Urinary bladder (tissue), 4 donors: ENCODE measurements around the gene OR1J1. TPM values are rescaled to one million over a fixed set of nuclear protein-coding genes. Genes with fewer than 3 reads are reported as not detected.

Source experiments
- DNase-seq: peaks from one replicate; pipeline ENCODE4 v3.0.0-alpha.2; 2015; ENCODE audit errors: extremely low spot score
- H3K27ac ChIP-seq: one replicate; pipeline ENCODE4 v1.5.1; 2013; ENCODE audit warnings: low read depth, mild to moderate bottlenecking, moderate library complexity
- H3K36me3 ChIP-seq: one replicate; pipeline ENCODE4 v1.6.1; 2013; ENCODE audit warnings: mild to moderate bottlenecking, moderate library complexity; ENCODE audit not compliant: insufficient read depth
- H3K4me1 ChIP-seq: one replicate; pipeline ENCODE4 v1.6.1; 2013; ENCODE audit warnings: mild to moderate bottlenecking, moderate library complexity; ENCODE audit not compliant: insufficient read depth
- H3K4me3 ChIP-seq: one replicate; pipeline ENCODE4 v1.5.1; 2013; ENCODE audit warnings: low read depth, low read length
- WGBS: extraction: QIAGEN DNeasy Blood & Tissue Kit; methylation state at CpG from one replicate; pipeline ENCODE4 v1.1.7; 2013; 5-methylcytosine and 5-hydroxymethylcytosine counted together
- polyA plus RNA-seq: library from polyadenylated mRNA; stranded (reverse); fragments of 200-250 nt; gene quantifications from one replicate; pipeline ENCODE4 v1.2.3, GENCODE V29; 2013
- total RNA-seq: library from RNA; depleted of rRNA; stranded (reverse); fragments of >200 nt; gene quantifications from one replicate; pipeline ENCODE4 v1.2.3, GENCODE V29; 2014
- donor health status: healthy with polysubstance abuse.
- donor health status: healthy.

Gene OR1J1
- total RNA-seq = not detected
- polyA plus RNA-seq = not detected

GRCh38 chr9:122477826-122478225 is at the start of gene OR1J1:
OR1J1 (minus strand) TSS chr9:122477926; CDS start chr9:122477926, 0 bp downstream.
- Histone ChIP-seq H3K27ac (no peak within 1 kb of the TSS), H3K36me3 (no peaks in the 10 kb centered on the region), H3K4me1 (no peaks in the 10 kb centered on the region), H3K4me3 (no peak within 1 kb of the TSS)
- DNase-seq = no peak
- WGBS = 83% methylated on average over 6 of the region's 6 CpGs

GRCh38 chr9:122527193-122527592 is 49.5 kb upstream of the OR1J1 start, which contains the start of gene OR1N1:
OR1N1 (minus strand) TSS chr9:122527293; CDS start chr9:122527293, 0 bp downstream.
- H3K36me3 ChIP-seq = no peaks in the 10 kb centered on the region
- WGBS = 84% methylated on average over 3 of the region's 3 CpGs
- H3K27ac ChIP-seq = no peak within 1 kb of the TSS
- no peak for DNase-seq
- no peak within 1 kb of the TSS for H3K4me3 ChIP-seq
- H3K4me1 ChIP-seq = no peaks in the 10 kb centered on the region

DNA sequence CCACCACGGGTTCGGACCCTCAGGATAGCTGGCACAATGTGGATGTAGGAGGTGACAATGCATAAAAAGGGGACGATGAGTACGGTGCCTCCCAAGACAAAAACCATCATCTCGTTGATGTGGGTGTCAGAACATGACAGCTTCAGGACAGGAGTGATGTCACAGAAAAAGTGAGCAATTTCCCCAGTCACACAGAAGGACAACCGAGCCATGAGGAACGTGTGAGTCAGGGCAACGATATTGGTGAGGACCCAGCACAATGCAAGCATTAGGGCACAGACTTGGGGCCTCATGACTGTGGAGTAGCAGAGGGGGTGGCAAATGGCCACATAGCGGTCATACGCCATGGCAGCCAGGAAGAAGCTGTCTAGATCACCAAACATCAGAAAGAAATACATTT is 48.9 kb upstream of the OR1J1 start:
- no peak overlapping the region for H3K4me3 ChIP-seq
- H3K27ac ChIP-seq = no peak overlapping the region
- no peaks in the 10 kb centered on the region for H3K4me1 ChIP-seq
- WGBS = 88% methylated on average over 10 of the region's 10 CpGs
- DNase-seq = no peak
- H3K36me3 ChIP-seq = no peaks in the 10 kb centered on the region

DNA sequence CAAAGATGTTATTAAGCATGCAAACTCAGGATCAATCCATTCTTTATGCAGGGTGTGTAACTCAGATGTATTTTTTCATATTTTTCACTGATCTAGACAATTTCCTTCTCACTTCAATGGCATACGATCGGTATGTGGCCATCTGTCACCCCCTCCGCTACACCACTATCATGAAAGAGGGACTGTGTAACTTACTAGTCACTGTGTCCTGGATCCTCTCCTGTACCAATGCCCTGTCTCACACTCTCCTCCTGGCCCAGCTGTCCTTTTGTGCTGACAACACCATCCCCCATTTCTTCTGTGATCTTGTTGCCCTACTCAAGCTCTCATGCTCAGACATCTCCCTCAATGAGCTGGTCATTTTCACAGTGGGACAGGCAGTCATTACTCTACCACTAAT is 41.6 kb upstream of the OR1J1 start:
- Histone ChIP-seq H3K4me3 (no peak overlapping the region), H3K36me3 (no peaks in the 10 kb centered on the region), H3K4me1 (no peaks in the 10 kb centered on the region), H3K27ac (no peak overlapping the region)
- DNase-seq = no peak
- 94% methylated on average over 3 of the region's 3 CpGs for WGBS

- 75% methylated on average over 4 of the region's 4 CpGs for WGBS
- DNase-seq = no peak
- Histone ChIP-seq H3K36me3 (no peaks in the 10 kb centered on the region), H3K27ac (no peak within 1 kb of the TSS), H3K4me1 (no peaks in the 10 kb centered on the region), H3K4me3 (no peak within 1 kb of the TSS)
Measured at GRCh38 chr9:122518841-122519240, 41.1 kb upstream of the OR1J1 start, which contains the start of gene OR1J4. OR1J4 (plus strand) TSS chr9:122519141; CDS start chr9:122519141, 0 bp downstream.

DNA sequence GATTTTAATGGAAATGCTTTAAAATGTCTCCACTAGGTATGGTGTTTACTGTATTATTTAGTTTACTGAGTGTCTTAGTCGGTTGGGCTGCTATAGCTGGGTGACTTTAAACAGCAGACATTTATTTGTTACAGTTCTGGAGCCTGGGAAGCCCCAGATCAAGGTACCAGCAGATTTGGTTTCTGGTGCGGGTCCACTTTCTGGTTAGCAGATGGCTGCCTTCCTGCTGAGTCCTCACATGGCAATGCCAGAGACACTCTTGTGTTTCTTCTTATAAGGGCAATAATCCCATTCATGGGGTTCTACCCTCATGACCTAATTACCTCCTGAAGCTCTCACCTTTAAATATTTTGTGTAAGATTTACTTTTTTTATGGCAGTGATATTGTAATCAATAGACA is 40.5 kb upstream of the OR1J1 start:
- H3K27ac ChIP-seq = no peak overlapping the region
- H3K36me3 ChIP-seq = no peaks in the 10 kb centered on the region
- no peak for DNase-seq
- no peak overlapping the region for H3K4me3 ChIP-seq
- WGBS = 60% methylated on average over 2 of the region's 2 CpGs
- no peaks in the 10 kb centered on the region for H3K4me1 ChIP-seq

DNA sequence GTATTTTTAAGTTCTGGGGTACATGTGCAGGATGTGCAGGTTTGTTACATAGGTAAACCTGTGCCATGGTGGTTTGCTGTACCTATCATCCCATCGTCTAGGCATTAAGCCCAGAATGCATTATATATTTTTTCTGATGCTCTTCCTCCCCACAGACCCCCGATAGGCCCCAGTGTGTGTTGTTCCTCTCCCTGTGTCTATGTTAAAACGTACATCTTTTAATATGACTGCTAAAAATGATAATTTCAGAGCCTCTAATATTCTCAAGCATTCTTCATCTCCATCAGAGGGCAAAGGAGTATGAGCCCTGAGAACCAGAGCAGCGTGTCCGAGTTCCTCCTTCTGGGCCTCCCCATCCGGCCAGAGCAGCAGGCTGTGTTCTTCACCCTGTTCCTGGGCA is 32.8 kb upstream of the OR1J1 start, which contains the start of gene OR1J2:
Gene OR1J2 (plus strand): TSS at position 301 of the 400 bp plus-strand sequence. CDS start 0 bp downstream, at position 301.
- H3K4me1 ChIP-seq = no peaks in the 10 kb centered on the region
- 78% methylated on average over 6 of the region's 6 CpGs for WGBS
- no peak within 1 kb of the TSS for H3K27ac ChIP-seq
- no peak within 1 kb of the TSS for H3K4me3 ChIP-seq
- H3K36me3 ChIP-seq = no peaks in the 10 kb centered on the region
- DNase-seq = no peak

DNA sequence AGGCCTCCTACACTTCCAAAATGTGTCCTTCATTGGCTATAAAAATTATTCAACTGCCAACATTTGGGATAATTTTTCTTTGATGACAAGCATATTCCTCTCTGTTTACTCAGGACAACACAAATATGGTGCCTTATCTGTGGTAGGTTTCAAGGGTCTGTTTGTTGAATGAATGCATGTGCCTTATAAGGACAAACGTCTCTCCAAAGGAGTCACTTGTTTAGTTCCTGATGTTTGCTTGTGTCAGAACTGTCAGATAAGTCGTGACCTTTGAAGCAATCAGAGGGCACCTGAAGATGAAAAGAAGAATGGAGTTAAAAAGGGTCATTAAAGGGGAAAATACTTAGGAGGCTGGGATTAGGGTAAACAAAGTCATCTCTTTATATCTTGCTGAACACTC is 29.2 kb upstream of the OR1J1 start:
- WGBS = 43% methylated on average over 2 of the region's 2 CpGs
- DNase-seq = no peak
- Histone ChIP-seq H3K27ac (no peak overlapping the region), H3K4me1 (no peaks in the 10 kb centered on the region), H3K36me3 (no peaks in the 10 kb centered on the region), H3K4me3 (no peak overlapping the region)

GRCh38 chr9:122498883-122499288 is 21.2 kb upstream of the OR1J1 start:
- no peak for DNase-seq
- WGBS = 52% methylated on average over 2 of the region's 2 CpGs
- H3K4me1 ChIP-seq = no peaks in the 10 kb centered on the region
- no peak overlapping the region for H3K27ac ChIP-seq
- no peak overlapping the region for H3K4me3 ChIP-seq
- H3K36me3 ChIP-seq = no peaks in the 10 kb centered on the region

DNA sequence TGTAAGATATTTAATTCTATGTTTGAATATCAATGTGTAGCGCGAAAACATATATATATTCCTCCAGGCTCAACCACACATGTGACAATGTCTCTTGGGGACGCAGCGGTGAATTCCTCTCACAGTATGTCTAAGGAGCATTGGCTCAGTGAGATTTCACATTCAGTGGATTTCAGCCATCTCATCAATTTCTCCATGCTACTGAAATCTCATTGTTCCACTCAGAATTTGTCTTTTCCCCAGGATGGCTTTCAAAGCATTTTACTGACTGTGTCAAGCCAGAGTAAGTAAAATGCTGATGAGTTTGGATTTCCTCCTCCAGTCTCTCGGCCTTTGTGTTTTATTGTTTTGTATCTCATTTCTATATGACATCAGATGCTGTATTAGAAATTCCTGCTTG is 1.3 kb upstream of the OR1J1 start:
- no peak overlapping the region for H3K4me3 ChIP-seq
- WGBS = 91% methylated on average over 5 of the region's 5 CpGs
- no peaks in the 10 kb centered on the region for H3K4me1 ChIP-seq
- H3K27ac ChIP-seq = no peak overlapping the region
- no peak for DNase-seq
- H3K36me3 ChIP-seq = no peaks in the 10 kb centered on the region

DNA sequence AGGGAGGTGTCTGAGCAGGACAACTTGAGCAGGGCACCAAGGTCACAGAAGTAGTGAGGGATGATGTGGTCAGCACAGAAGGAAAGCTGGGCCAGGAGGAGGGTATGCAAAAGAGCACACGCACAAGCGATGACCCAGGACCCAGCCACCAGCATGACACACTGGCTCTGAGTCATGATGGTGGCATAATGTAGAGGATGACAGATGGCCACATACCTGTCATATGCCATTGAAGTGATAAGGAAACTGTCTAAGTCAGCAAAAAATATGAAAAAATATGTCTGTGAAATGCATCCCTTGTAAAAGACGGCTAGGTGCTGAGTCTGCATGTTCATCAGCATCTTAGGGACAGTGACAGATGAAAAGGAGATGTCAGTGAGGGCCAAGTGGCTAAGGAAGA is 380 bp downstream of the OR1J1 start:
- no peaks in the 10 kb centered on the region for H3K4me1 ChIP-seq
- no peaks in the 10 kb centered on the region for H3K36me3 ChIP-seq
- 90% methylated on average over 3 of the region's 3 CpGs for WGBS
- DNase-seq = no peak
- no peak overlapping the region for H3K27ac ChIP-seq
- no peak overlapping the region for H3K4me3 ChIP-seq

DNA sequence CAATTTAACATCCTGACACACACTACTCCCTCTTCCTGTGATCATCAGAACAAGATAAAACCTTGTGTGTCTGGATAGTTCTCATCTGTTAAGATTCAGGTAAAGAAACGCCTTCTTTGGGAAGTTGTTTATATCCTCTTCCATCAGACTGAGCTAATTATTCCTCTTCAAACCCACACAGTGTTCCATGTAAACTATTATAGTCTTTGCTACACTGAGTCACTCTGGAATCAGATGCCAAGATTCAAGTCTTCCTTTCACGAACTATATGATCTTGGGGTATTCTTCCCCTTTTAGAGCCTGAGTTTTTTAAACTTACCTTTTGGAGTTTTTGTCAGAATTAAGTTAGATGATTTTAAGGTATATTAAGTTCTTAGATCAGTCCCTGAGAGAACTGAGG is 2.0 kb downstream of the OR1J1 start:
- DNase-seq = no peak
- Histone ChIP-seq H3K36me3 (no peaks in the 10 kb centered on the region), H3K4me1 (no peaks in the 10 kb centered on the region), H3K27ac (no peak overlapping the region), H3K4me3 (no peak overlapping the region)
- 51% methylated on average over 2 of the region's 2 CpGs for WGBS

DNA sequence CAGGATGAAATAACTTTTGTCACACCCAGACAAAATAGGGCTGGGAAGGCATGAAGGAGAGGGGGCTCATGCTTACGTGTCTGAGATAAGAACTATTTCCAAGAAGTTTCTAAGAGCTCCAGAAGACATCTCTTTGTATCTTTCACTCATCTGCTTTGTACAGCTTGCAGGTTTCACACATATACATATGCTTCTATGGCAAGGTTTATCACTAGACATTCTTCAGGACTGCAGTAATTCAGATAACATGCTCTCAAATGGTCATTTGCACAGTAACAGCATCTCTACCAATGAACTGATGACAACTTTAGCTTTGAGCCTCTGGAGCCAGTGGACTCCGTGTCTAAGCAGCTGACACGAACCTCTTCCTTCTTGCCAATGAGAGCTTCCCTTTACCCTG is 3.2 kb downstream of the OR1J1 start:
- DNase-seq = no peak
- 55% methylated on average over 3 of the region's 3 CpGs for WGBS
- Histone ChIP-seq H3K4me3 (no peak overlapping the region), H3K36me3 (no peaks in the 10 kb centered on the region), H3K4me1 (no peaks in the 10 kb centered on the region), H3K27ac (no peak overlapping the region)

- no peaks in the 10 kb centered on the region for H3K4me1 ChIP-seq
- H3K4me3 ChIP-seq = no peak overlapping the region
- no peaks in the 10 kb centered on the region for H3K36me3 ChIP-seq
- H3K27ac ChIP-seq = no peak overlapping the region
- WGBS = 61% methylated on average over 4 of the region's 4 CpGs
- no peak for DNase-seq
Measured at GRCh38 chr9:122468735-122469134, 9.0 kb downstream of the OR1J1 start.

GRCh38 chr9:122466456-122466855 is 11.3 kb downstream of the OR1J1 start:
- Histone ChIP-seq H3K27ac (no peak overlapping the region), H3K4me3 (no peak overlapping the region), H3K4me1 (no peaks in the 10 kb centered on the region), H3K36me3 (no peaks in the 10 kb centered on the region)
- no peak for DNase-seq
- 67% methylated on average over 3 of the region's 3 CpGs for WGBS
